ENCODE measurements around the gene DOCK11. TPM values are rescaled to one million over a fixed set of nuclear protein-coding genes. Genes with fewer than 3 reads are reported as not detected.

DOCK11 gene
- polyA plus RNA-seq, 1 donor from 2014 or later: 37.2 TPM

DNA sequence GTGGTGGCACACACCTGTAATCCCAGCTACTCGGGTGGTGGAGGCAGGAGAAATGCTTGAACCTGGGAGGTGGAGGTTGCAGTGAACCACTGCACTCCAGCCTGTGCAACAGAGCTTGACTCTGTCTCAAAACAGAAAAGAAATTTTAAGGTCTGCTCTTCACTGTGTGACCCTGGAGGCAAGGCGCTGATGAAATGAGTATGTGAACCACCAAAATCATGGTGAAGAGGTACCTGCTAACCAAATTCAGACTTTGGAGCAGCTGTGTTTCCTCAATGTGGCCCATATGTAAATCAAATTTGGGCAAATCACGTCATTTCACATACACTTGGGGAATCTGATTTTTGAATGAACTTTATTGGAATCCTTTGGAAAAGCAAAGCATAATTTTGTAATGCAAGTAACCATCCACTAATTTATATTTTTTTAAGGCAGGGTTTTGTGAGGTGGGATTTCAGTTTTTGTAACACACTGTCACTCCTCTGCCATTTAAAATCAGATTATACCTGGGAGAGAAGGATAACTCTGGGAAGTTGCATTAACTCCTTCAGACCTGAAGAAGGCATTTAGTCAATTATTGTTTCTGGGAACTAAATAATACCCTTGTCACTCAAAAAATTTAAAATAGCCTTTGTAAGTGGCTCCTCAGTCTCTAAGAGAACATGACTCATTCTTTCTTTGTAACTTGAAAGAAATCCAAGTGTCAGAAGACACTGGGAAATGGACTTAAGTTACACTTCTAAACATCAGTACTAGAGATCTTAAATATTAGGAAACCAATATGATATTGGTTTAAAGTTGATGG is 24.0 kb downstream of the DOCK11 start:
- no peak overlapping the region for H2AFZ ChIP-seq (ENCODE audit: low read depth, low read length)
- H3K9me3 ChIP-seq (ENCODE audit: low read length): no peaks in the 10 kb centered on the region
- H3K79me2 ChIP-seq (replicated peaks; ENCODE audit: insufficient read depth, low read length): no peaks in the 10 kb centered on the region
- H3K4me3 ChIP-seq (ENCODE audit: low read length): no peak overlapping the region
- H4K20me1 ChIP-seq (ENCODE audit: insufficient read depth): no peaks in the 10 kb centered on the region
- H3K9me2 ChIP-seq (ENCODE audit: insufficient read depth, low read length): no peaks in the 10 kb centered on the region
- H3K36me3 ChIP-seq (ENCODE audit: insufficient read depth, low read length): no peaks in the 10 kb centered on the region
- H3K4me2 ChIP-seq (ENCODE audit: low read length): no peak overlapping the region
- no peaks in the 10 kb centered on the region for H3K27me3 ChIP-seq (ENCODE audit: insufficient read depth, low read depth, low read length)
- no peaks in the 10 kb centered on the region for H3F3A ChIP-seq (ENCODE audit: insufficient read depth, low read length, poor library complexity, severe bottlenecking)
- no peak overlapping the region for H3K27ac ChIP-seq (ENCODE audit: low read length)
- no peak overlapping the region for H3K9ac ChIP-seq (ENCODE audit: low read length)
- TF ChIP-seq POLR2AphosphoS5 (IDR thresholded peaks at IDR 0.05): no peak
- no peak for TF ChIP-seq SMC3 (conservative IDR thresholded peaks at IDR 0.05; ENCODE audit: poor library complexity)
- no peak for TF ChIP-seq RAD21 (conservative IDR thresholded peaks at IDR 0.05)
- TF ChIP-seq EP300 (conservative IDR thresholded peaks at IDR 0.05; ENCODE audit: poor library complexity, severe bottlenecking): no peak
- TF ChIP-seq, protein P1, sequence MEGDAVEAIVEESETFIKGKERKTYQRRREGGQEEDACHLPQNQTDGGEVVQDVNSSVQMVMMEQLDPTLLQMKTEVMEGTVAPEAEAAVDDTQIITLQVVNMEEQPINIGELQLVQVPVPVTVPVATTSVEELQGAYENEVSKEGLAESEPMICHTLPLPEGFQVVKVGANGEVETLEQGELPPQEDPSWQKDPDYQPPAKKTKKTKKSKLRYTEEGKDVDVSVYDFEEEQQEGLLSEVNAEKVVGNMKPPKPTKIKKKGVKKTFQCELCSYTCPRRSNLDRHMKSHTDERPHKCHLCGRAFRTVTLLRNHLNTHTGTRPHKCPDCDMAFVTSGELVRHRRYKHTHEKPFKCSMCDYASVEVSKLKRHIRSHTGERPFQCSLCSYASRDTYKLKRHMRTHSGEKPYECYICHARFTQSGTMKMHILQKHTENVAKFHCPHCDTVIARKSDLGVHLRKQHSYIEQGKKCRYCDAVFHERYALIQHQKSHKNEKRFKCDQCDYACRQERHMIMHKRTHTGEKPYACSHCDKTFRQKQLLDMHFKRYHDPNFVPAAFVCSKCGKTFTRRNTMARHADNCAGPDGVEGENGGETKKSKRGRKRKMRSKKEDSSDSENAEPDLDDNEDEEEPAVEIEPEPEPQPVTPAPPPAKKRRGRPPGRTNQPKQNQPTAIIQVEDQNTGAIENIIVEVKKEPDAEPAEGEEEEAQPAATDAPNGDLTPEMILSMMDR (IDR thresholded peaks at IDR 0.05; ENCODE audit: poor library complexity, severe bottlenecking): no peak
- TF ChIP-seq MXI1 (conservative IDR thresholded peaks at IDR 0.05; ENCODE audit: poor library complexity, severe bottlenecking): no peak
- no peak for TF ChIP-seq TAF1 (IDR thresholded peaks at IDR 0.05; ENCODE audit: low read depth)
- TF ChIP-seq, protein P2, sequence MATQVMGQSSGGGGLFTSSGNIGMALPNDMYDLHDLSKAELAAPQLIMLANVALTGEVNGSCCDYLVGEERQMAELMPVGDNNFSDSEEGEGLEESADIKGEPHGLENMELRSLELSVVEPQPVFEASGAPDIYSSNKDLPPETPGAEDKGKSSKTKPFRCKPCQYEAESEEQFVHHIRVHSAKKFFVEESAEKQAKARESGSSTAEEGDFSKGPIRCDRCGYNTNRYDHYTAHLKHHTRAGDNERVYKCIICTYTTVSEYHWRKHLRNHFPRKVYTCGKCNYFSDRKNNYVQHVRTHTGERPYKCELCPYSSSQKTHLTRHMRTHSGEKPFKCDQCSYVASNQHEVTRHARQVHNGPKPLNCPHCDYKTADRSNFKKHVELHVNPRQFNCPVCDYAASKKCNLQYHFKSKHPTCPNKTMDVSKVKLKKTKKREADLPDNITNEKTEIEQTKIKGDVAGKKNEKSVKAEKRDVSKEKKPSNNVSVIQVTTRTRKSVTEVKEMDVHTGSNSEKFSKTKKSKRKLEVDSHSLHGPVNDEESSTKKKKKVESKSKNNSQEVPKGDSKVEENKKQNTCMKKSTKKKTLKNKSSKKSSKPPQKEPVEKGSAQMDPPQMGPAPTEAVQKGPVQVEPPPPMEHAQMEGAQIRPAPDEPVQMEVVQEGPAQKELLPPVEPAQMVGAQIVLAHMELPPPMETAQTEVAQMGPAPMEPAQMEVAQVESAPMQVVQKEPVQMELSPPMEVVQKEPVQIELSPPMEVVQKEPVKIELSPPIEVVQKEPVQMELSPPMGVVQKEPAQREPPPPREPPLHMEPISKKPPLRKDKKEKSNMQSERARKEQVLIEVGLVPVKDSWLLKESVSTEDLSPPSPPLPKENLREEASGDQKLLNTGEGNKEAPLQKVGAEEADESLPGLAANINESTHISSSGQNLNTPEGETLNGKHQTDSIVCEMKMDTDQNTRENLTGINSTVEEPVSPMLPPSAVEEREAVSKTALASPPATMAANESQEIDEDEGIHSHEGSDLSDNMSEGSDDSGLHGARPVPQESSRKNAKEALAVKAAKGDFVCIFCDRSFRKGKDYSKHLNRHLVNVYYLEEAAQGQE (IDR thresholded peaks at IDR 0.05; ENCODE audit: borderline replicate concordance): no peak
- no peak for TF ChIP-seq EZH2 (IDR thresholded peaks at IDR 0.05; ENCODE audit: borderline replicate concordance, insufficient read depth, low read length, poor library complexity, severe bottlenecking)

- Histone ChIP-seq H4K20me1 (ENCODE audit: insufficient read depth) (no peaks in the 10 kb centered on the region), H3K27ac (ENCODE audit: low read length) (no peak overlapping the region), H3K9me2 (ENCODE audit: insufficient read depth, low read length) (no peaks in the 10 kb centered on the region), H3K4me3 (ENCODE audit: low read length) (no peak overlapping the region), H2AFZ (ENCODE audit: low read depth, low read length) (no peak overlapping the region), H3K9ac (ENCODE audit: low read length) (no peak overlapping the region), H3K9me3 (ENCODE audit: low read length) (no peaks in the 10 kb centered on the region), H3K36me3 (ENCODE audit: insufficient read depth, low read length) (no peaks in the 10 kb centered on the region), H3K27me3 (ENCODE audit: insufficient read depth, low read depth, low read length) (no peaks in the 10 kb centered on the region), H3K79me2 (replicated peaks; ENCODE audit: insufficient read depth, low read length) (no peaks in the 10 kb centered on the region), H3K4me2 (ENCODE audit: low read length) (no peak overlapping the region), H3F3A (ENCODE audit: insufficient read depth, low read length, poor library complexity, severe bottlenecking) (no peaks in the 10 kb centered on the region)
- TF ChIP-seq TAF1 (IDR thresholded peaks at IDR 0.05; ENCODE audit: low read depth): no peak
- no peak for TF ChIP-seq MXI1 (conservative IDR thresholded peaks at IDR 0.05; ENCODE audit: poor library complexity, severe bottlenecking)
- no peak for TF ChIP-seq RAD21 (conservative IDR thresholded peaks at IDR 0.05)
- no peak for TF ChIP-seq POLR2AphosphoS5 (IDR thresholded peaks at IDR 0.05)
- TF ChIP-seq EP300 (conservative IDR thresholded peaks at IDR 0.05; ENCODE audit: poor library complexity, severe bottlenecking): no peak
- no peak for TF ChIP-seq EZH2 (IDR thresholded peaks at IDR 0.05; ENCODE audit: borderline replicate concordance, insufficient read depth, low read length, poor library complexity, severe bottlenecking)
- TF ChIP-seq, protein P1 (IDR thresholded peaks at IDR 0.05; ENCODE audit: poor library complexity, severe bottlenecking): no peak
- TF ChIP-seq, protein P2 (IDR thresholded peaks at IDR 0.05; ENCODE audit: borderline replicate concordance): no peak
- TF ChIP-seq SMC3 (conservative IDR thresholded peaks at IDR 0.05; ENCODE audit: poor library complexity): no peak
Observed at GRCh38 chrX:118520216-118521206, 24.9 kb downstream of the DOCK11 start.

All from neural cell (in vitro differentiated cells).